Measurements from ENCODE around the gene HACD1.
A peak's percentile ranks its signal among the peaks of the same experiment; 100 is the strongest.
"Not testable (repeated sequence)": the region's sequence is repeated elsewhere in the genome, so short reads cannot be mapped to it uniquely, and the experiment has no call there.

Gene HACD1

DNA sequence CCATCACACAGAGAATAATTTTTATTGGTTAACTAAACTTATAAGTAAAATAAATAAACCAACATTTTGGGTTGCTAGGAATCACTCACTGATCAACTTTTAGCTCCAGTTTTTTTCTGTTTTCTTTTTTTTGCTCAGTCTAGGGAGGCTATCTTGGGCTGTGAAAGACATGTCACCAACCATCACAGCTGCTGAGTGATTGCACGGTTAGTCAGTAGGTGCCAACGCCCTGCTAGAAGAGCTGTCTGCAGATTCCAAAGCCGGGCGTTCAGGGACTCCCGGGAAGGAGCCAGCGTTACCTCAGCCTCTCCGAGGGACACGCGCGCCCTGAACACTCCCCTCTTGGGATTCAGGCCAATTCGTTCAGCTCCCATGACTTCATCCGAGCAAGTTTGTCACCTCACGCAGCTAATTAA is 26.2 kb upstream of the HACD1 start:
- DNase-seq (ENCODE audit: low read depth in 2 of 2), result peak; percentile 4 to 16

DNA sequence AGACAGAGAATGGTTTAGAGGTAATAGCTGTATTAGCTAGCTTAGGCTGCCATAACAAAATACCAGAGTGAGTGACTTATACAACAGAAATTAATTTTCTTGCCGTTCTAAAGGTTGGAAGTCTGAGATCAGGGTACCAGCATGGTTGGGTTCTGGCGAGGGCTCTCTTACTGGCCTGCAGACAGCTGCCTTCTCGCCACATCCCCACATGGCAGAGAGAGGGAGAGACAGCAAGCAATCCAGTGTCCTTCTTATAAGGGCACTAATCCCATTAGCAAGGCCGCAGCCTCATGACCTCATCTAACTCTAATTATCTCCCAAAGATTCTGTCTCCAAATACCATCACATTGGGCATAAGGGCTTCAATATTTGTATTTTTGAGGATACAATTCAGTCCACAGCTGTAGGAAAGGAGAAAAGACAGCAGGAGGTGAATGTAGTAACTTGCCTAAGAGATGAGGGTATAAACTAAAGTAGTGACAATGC is 23.2 kb upstream of the HACD1 start:
- no peak for DNase-seq (ENCODE audit: low read depth in 2 of 2)

DNA sequence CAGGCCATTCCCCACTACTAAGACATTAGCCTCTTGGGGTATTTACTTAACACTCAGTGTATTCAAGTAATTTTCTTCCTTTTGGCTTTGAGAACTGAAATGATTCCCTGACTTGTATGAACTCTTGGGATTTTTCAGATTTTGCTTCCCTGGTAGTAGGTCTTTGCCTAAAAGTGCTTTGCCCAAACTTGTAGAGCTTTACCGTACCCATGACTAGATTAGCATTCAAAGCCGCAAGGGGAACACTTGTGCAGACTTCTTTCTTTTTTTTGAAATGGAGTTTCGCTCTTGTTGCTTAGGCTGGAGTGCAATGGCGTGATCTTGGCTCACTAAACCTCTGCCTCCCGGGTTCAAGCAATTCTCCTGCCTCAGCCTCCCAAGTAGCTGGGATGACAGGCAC is 20.7 kb upstream of the HACD1 start:
- DNase-seq (ENCODE audit: low read depth in 2 of 2), result no peak

DNA sequence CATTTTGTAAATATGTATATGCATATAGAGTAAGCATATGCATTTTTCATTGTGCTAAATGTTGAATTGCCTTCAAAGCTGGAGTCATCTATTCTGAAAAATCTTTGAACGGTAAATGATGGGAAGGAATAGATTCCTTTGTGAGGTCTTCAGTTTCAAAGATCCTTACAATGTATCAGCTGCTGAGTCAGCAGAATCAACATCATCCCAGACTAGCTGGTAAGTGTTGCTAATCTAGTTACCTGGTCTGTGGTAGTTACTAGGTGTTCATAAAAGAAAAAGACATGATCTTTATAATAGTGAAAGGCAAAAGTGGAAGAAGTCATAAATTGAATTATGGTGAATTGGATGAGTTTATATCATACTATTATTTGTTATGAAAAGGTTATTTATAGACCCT is 16.2 kb upstream of the HACD1 start:
- DNase-seq (ENCODE audit: low read depth in 2 of 2), result no peak

DNA sequence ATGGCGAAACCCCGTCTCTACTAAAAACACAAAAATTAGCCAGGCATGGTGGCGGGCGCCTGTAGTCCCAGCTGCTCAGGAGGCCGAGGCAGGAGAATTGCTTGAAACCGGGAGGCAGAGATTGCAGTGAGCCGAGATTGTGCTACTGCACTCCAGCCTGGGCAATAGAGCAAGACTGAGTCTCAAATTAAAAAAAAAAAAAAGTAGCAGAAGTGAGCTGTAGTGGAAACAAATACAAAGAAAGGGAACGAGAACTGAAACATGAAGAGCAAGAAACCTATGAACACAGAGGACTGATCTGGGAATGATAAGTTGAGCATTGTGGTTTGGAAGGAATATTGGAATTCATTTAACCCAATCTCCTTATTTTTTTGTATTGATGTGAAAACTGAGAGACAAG is 15.4 kb upstream of the HACD1 start:
- DNase-seq (ENCODE audit: low read depth in 2 of 2), result not testable (repeated sequence)

DNA sequence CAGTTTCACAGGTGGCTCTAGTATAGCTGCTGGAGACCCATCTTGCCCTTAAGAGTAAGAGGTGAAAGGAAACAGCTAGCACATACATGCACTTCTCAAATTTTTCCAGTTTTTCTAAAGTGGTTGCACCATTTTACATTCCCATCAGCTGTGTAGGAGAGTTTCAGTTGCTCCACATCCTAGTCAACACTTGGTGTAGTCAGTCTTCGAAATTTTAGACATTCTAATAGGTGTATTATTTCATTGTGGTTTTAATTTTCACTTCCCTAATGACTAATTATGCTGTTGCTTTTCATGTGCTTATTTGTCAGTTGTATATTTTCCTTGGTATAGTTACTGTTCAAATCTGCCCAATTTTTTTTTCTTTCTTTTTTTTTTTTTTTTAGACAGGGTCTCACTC is 9.5 kb upstream of the HACD1 start:
- no peak for DNase-seq (ENCODE audit: low read depth in 2 of 2)

DNA sequence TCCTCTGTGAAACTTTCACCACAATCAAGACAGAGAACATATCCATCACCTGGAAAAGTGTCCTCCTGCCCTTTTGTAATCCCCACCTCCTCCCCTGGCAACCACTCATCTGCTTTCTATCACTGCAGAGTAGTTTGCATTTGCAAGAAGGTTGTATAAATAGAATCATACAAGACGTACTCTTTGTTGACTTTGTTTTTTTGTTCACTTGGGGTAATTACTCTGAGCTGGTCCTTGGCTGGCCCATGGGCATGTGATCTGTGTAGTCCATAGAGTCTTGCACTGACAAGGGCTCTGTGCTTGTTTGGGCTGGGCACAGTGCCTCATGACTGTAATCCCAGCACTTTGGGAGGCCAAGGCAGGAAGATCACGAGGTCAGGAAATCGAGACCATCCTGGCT is 7.8 kb upstream of the HACD1 start:
- DNase-seq (ENCODE audit: low read depth in 2 of 2), result no peak

DNA sequence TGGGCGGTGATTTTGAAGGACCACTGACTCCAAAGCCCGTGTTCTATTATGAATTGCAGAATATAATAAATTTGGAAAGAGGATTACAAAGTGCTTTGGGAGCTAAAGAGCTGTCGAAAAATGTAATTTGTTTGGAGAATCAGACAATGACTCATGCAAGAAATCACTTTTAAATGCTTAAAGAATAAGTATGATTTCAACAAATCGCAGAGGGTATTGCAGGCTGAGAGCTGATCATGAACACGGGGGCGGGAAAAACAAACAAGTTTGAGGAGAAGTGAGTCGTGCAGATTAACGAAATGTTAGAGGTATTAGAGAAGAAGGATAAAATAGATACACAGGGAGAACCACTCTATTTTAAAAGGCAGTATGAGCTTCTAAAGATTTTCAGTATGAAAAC is 4.9 kb upstream of the HACD1 start:
- no peak for DNase-seq (ENCODE audit: low read depth in 2 of 2)

DNA sequence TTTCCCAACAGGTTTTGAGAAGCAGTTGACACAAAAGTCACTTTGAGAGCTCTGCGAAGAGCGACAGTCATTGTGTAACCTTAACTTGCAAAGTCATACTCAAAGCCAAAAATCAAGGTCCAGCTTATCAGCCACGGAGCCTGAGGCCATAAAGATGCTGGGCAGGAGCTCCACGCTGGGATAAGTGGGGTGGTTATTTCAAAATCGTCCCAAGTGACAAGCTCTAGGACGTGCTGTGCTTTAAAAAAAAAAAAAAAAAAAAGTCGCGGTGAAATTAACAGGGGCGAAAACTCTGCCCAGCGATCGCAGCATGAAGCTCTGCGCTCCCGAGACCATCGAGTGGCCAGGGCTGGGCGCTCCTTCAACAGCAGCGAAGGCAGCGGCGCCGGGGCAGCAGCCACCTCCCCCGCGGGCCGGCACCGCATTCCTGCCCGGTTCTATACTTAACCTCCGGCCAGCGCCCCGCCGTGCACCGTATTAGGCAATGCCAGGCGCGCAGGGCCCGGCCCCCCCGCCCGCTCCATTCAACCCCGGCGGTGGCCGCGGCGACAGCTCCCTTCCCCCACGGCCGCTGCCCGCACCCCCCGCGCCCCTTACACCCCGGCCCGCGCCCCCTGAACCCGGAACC is 657 bp downstream of the HACD1 start:
- DNase-seq (ENCODE audit: low read depth in 2 of 2), result peak in 1 of 2 donors; percentile 17

DNA sequence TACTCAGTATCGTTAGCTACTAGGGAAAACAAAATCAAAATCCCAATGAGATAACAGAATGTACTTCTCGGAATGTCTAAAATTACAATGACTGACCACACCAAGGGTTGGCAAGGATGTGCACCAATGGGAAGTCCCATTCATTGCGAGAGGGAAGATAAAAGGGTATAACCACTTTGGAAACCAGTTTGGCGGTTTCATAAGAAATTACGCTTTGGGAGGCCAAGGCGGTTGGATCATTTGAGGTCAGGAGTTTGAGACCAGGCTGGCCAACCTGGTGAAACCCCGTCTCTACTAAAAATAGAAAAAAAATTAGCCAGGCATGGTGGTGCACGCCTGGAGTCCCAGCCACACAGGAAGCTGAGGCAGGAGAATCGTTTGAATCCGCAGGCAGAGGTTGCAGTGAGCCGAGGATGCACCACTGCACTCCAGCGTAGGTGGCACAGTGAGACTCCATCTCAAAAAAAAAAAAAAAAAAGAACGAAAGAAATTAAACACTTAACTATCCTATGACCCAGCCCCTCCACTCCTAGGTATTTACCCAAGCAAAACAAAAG is 7.6 kb downstream of the HACD1 start:
- DNase-seq (ENCODE audit: low read depth in 2 of 2), result no peak

DNA sequence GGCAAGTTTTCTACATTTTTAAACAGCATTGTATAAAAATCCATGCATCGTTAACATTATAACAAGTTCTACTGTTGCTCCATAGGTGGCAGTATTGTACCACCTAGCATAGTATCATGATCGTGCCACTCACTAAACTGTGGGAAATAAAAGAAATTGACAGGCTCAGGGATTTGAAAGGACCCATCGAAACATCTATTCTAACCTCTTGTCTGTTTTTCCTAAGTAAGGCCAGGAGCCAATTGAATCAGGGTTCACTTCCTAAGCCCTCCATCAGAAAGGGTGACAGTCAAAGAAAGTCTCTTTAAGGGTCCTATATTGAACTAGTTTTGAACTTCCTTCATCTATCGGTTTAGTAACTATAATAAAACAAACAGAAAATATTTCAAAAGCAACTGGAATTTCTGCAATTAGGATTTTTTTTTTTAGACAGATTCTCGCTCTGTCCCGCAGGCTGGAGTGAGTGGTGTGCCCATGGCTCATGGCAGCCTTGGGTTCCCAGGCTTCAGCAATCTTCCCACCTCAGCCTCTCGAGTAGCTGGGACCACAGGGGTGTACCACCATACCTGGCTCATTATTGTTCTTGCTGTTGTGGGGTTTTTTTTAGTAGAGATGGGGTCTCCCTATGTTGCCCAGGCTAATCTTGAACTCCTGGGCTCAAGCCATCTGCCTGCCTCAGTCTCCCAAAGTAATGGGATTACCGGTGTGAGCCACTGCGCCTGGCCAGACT is 9.4 kb downstream of the HACD1 start:
- DNase-seq (ENCODE audit: low read depth in 2 of 2), result no peak

DNA sequence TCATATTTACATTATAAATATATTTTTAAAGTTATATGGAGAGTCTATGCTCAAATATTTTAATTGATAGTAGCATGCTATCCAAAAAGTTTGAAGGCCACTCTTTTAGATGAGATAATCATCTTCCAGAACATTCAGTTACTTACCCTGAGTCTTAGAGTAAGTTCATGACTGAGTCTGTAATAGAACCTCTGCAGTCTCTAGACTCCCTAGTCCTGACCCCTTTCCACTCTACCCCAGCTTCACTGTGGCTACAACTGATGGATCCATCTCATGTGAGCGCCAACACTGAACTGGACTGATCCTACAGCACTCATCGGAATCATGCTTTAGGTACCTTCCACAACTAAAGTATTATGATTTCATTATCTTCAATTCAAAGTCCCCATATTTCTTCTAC is 10.1 kb downstream of the HACD1 start:
- no peak for DNase-seq (ENCODE audit: low read depth in 2 of 2)

DNA sequence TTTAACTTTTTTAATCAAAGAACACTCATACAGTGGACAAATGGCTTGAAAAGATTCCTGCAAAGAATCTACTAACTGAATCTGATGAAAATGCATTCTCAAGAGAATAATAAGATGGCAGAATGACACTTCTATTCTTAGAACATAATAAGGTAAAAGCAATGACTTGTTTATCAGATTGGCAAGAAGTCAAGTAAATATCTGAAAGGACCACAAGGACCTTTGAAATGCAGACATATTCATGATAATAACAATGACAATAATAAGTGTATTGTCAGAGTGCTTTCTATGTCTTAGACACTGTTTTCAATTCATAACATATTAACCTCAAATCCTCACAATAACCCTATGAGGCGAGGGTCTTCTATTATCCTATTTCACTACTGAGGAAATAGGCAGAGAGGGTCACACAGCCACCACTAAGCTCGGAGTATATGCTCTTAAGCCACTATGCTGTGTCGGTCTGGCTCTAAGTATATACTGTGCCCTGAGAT is 10.6 kb downstream of the HACD1 start:
- DNase-seq (ENCODE audit: low read depth in 2 of 2), result no peak

DNA sequence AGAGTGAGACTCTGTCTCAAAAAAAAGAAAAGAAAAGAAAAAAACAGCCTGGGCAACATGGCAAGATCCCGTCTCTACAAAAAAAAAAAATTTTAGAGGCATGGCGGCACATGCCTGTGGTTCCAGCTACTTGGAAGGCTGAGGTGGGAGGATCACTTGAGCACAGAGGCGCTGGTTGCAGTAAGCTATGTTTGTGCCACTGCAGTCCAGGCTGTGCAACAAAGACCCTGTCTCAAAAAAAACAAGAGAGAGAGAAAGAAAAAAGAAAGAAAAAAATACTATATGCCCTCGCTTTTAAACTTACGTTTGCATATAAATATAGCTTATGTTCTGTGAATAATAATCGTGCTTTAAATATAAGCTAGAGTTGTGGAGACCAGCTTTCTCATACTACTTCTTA is 11.2 kb downstream of the HACD1 start:
- DNase-seq (ENCODE audit: low read depth in 2 of 2), result no peak

DNA sequence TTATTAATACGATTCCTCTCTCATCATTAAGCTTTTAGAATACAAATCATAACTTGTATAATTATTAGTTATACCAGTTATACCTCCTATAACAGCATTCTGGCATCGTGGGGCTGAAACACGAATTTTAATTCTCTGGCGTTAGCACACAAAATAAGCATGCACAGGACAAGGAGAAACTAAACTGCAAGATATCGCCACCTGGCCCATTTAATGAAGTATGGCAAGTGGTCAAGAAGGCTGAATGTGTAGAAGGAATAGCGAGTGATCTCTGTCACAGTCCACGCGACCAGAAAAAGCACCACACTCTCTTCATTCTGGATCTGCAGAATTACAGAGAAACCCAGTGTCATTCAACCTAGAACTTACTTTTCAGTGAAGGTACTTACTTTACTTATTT is 18.1 kb downstream of the HACD1 start:
- DNase-seq (ENCODE audit: low read depth in 2 of 2), result no peak

DNA sequence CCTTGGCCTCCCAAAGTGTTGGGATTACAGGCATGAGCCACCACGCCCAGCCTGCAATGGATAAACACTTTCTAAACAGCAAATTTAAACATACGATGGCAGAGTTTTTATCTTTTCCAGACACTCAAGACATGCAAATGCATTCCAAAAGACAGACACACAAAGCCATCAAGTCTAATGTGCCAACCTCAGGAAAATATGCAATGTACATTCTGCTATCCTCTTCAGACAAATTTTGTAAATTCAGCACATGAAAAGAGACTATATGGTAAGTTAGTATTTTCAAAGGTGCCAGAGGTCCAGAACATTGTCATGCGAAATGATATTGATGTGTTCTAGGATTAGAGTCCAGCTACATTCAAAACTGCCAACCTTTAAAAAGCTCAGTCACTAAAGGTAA is 19.8 kb downstream of the HACD1 start:
- DNase-seq (ENCODE audit: low read depth in 2 of 2), result no peak

DNA sequence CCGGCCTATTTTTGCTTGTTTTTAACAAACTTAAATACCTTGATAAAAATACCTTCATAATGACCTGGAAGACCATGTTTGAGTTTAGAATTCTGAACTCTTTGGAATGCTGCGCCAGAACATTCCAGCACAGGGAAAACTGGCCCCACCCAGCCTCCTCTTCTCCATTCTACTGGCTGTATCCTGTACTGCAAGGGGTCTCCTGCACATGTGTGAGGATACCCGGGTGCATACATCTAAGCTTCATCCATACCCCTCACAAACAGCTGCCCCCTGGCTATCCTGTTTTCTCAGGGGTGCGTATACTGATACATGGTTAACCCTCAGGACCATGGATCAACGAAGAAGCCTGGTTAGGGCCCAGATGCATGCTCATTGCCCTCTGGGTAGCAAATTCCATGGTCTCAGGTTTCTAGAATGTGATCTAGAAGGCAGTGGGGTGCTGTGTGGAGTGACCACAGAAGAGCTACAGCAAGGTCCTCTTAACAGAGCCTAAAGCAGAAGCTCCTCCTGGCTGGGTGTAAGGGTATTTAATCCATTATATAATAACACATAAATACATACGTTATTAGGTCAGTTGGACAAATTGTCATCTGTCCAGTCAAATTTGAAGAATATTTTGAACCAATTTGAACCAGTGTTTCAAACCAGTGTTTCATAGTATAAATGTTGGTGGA is 26.1 kb downstream of the HACD1 start:
- DNase-seq (ENCODE audit: low read depth in 2 of 2), result no peak

DNA sequence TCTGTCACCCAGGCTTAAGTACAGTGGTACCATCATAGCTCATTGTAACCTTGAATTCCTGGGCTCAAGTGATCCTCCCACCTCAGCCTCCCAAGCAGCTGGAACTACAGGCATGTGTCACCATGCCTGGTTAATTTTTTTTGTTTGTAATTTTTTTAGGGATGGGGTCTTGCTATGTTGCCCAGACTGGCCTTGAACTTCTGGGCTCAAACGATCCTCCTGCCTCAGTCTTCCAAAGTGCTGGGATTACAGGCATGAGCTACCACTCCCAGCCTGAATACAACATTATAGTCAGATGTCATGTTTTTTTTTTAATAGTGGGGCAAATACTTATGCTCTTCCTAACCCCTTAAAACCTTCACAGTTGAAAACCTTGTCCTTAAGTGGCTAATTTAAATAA is 27.9 kb downstream of the HACD1 start:
- DNase-seq (ENCODE audit: low read depth in 2 of 2), result not testable (repeated sequence)

DNA sequence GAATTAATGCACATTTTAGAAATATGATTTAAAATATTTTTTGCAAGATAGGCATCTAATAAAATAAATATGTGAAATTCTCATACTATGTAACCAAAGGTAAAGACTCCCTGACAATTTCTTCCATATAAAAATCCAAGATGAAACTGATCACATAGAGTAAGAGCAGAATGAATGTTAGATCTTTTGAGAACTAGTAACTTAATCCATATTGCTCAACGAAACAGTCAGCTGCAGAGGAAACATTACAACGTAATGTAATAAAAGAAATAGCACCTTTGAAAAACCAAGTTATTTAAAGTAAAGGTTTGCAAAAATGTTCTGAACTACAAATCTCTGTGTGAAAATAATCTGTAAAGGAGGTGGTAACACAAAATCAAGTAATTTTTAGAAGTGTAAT is 28.8 kb downstream of the HACD1 start:
- DNase-seq (ENCODE audit: low read depth in 2 of 2), result no peak

DNA sequence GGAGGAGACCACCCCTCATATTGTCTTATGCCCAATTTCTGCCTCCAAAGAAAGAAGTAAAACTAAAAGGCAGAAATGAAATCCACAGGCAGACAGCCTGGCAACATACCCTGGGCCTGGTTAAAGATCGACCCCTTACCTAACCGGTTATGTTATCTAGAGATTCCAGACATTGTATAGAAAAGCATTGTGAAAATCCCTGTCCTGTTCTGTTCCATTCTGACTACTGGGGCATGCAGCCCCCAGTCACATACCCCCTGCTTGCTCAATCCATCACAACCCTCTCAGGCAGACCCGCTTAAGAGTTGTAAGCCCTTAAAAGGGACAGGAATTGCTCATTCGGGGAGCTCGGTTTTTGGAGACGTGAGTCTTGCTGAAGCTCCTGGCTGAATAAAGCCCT is 29.9 kb downstream of the HACD1 start:
- not testable (repeated sequence) for DNase-seq (ENCODE audit: low read depth in 2 of 2)

DNA sequence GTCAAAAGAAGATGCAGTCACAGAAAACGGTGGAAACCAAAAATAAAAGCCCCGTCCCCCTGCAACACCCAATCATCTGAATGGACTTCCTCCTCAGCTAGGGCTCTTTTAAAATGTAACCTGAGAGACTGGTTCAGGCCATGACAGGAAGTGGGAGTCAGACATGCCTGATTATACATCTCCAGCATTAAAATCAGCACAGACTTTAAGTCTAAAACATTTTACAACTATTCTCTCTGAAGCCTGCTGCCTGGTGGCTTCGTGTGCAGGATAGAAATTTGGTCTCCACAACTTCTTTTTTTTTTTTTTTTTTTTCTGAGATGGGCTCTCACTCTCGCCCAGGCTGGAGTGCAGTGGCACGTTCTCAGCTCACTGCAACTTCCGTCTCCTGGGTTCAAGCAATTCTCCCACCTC is 30.3 kb downstream of the HACD1 start:
- DNase-seq (ENCODE audit: low read depth in 2 of 2), result no peak

DNA sequence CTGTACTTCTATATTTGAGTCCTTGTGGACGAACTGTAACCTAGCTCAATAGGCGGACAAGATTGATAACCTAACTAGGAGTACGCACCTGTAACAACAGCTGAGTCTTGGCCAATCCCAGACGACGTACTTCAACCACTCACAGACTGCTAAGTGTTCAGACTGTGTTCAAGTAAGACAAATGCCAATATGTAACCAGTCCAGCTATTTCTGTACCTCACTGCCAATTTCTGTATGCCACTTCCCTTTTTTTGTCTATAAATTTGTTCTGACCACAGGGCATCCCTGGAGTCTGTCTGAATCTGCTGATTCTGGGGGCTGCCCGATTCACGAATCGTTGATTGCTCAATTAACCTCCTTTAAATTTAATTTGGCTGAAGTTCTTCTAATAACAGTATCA is 32.2 kb downstream of the HACD1 start:
- DNase-seq (ENCODE audit: low read depth in 2 of 2), result no peak

DNA sequence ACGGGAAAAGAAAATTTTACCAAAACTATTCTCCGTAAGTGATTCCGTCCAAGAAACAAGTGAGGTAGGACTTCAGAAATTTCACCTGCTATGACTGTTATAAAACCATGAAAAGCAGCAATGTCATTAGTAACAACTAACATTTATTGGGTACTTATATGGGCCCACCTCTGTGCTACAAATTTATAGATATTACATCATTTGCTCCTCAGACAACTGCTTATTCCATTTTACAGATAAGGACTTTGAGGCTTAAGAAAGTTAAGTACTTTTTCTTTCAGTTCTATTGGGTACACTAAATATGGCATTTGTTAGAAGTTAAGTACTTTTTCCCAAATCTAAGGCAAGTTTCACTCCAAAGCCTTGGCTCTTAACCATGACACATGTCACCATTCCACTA is 36.3 kb downstream of the HACD1 start:
- DNase-seq (ENCODE audit: low read depth in 2 of 2), result no peak
